GM12864 (cell line): Measurements from ENCODE around the gene PROZ.

Experiments used
- DNase-seq: peaks from one replicate; pipeline ENCODE4 v3.0.0-alpha.2; 2011; ENCODE audit warnings: low read depth
- H3K4me3 ChIP-seq: 2 replicates; pipeline ENCODE4 v1.5.1; 2011; ENCODE audit warnings: mild to moderate bottlenecking, low read depth, low read length, control low read depth
- TF ChIP-seq, protein P1 (sequence below): IDR thresholded peaks from 2 replicates; pipeline ENCODE4 v1.5.1; 2011; ENCODE audit warnings: low read depth, mild to moderate bottlenecking, moderate library complexity, low read length, control low read depth, inconsistent platforms; ENCODE audit errors: missing control alignments

PROZ gene

DNA sequence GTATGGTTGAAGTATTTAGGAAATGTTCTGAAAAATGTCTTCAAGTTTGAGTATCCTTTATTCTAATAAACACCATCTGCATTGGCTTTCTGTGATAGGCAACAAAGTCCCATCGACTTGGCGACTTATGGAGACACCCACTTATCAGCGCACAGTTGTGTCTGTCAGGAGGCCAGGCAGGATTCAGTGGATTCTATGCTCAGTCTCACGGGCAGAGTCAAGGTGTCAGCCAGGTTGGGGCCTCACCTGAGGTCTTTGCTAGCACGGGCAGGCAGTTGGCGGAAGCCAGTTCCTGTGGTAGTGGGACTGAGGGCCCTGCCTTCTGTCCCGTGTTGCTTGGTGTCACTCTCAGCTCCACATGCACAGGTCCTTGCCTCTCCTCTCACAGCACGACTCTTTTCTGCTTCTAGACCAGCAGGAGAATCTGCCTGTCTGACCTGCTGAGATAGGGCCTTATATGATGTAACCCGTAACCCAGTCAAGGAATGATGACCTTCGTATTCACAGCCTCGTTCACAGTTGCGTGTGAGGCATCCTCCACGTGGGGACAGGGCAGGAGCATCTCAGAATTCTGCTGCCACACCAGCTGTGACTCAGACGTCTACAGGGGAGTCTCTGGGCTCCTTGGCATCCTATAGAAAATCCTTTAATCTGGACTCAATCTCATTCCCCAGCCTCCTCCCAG, 61.0 kb downstream of the PROZ start:
- TF ChIP-seq, protein P1, sequence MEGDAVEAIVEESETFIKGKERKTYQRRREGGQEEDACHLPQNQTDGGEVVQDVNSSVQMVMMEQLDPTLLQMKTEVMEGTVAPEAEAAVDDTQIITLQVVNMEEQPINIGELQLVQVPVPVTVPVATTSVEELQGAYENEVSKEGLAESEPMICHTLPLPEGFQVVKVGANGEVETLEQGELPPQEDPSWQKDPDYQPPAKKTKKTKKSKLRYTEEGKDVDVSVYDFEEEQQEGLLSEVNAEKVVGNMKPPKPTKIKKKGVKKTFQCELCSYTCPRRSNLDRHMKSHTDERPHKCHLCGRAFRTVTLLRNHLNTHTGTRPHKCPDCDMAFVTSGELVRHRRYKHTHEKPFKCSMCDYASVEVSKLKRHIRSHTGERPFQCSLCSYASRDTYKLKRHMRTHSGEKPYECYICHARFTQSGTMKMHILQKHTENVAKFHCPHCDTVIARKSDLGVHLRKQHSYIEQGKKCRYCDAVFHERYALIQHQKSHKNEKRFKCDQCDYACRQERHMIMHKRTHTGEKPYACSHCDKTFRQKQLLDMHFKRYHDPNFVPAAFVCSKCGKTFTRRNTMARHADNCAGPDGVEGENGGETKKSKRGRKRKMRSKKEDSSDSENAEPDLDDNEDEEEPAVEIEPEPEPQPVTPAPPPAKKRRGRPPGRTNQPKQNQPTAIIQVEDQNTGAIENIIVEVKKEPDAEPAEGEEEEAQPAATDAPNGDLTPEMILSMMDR, result no peak
- no peak for DNase-seq
- no peak overlapping the region for H3K4me3 ChIP-seq

DNA sequence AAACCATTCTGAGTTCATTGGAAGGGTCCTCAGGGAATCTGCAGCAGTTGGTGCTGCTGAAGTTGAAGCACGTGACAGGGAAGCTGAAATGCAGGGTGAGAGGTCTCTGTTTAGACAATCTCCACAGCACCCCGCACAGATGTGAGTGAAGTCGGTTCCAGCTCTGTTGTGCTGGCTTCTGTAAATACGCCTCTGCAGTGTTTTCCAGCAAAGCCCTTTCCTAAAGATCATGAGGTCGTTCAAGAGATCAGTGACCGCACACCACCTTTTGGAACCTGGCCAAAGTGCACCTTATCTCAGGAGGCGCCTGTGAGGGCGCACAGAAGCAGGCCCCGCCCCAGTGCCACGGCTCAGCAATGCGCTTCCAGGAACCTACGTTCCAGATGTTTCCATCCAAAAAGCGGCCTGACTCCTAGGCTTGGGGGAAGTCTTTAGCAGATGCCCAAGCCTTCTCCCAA, 61.7 kb downstream of the PROZ start:
- DNase-seq, result no peak
- TF ChIP-seq, protein P1, result no peak
- no peak overlapping the region for H3K4me3 ChIP-seq

DNA sequence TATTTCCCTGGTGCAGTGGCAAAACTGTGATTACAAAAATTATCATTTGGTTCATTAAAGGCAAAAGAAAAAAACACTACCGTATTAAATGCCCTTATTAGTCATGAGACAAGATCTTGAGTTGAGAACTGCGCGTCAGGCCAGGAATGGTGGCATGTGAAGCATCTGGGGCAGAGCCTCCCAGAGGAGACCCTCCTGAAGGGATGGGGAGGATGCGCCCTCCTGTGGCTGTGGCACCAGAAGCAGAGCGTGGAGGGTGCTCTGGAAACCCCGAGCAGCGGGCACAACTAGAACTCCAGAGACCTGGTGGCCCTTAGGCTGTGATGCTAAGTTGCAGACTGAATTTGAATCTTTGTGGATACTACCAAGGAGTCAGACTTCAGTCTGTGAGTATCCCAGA, 62.4 kb downstream of the PROZ start:
- no peak for DNase-seq
- H3K4me3 ChIP-seq, result no peak overlapping the region
- TF ChIP-seq, protein P1, result no peak
